IPS-20b (cell line): ENCODE measurements around the gene ATF3.

ENCODE experiments used
- H3K27ac ChIP-seq: one replicate; pipeline ENCODE4 v1.5.1; 2013; ENCODE audit warnings: low read length
- H3K27me3 ChIP-seq: 2 replicates; pipeline ENCODE4 v1.6.1; 2013; ENCODE audit warnings: mild to moderate bottlenecking, low read length, inconsistent platforms; ENCODE audit not compliant: insufficient read depth
- H3K36me3 ChIP-seq: 2 replicates; pipeline ENCODE4 v1.6.1; 2013; ENCODE audit warnings: low read depth, mild to moderate bottlenecking, inconsistent platforms, low read length, moderate library complexity; ENCODE audit not compliant: insufficient read depth
- H3K4me1 ChIP-seq: 2 replicates; pipeline ENCODE4 v1.6.1; 2013; ENCODE audit warnings: mild to moderate bottlenecking, control low read depth, inconsistent platforms, low read length, moderate library complexity; ENCODE audit not compliant: insufficient read depth
- H3K4me3 ChIP-seq: 2 replicates; pipeline ENCODE4 v1.5.1; 2013; ENCODE audit warnings: mild to moderate bottlenecking, low read length, inconsistent platforms
- H3K9ac ChIP-seq: 2 replicates; pipeline ENCODE4 v1.6.1; 2013; ENCODE audit warnings: low read depth, mild to moderate bottlenecking, inconsistent platforms, low read length, moderate library complexity
- H3K9me3 ChIP-seq: 2 replicates; pipeline ENCODE4 v1.6.1; 2013; ENCODE audit warnings: mild to moderate bottlenecking, low read depth, low read length, inconsistent platforms; ENCODE audit not compliant: insufficient read depth

ATF3 gene

DNA sequence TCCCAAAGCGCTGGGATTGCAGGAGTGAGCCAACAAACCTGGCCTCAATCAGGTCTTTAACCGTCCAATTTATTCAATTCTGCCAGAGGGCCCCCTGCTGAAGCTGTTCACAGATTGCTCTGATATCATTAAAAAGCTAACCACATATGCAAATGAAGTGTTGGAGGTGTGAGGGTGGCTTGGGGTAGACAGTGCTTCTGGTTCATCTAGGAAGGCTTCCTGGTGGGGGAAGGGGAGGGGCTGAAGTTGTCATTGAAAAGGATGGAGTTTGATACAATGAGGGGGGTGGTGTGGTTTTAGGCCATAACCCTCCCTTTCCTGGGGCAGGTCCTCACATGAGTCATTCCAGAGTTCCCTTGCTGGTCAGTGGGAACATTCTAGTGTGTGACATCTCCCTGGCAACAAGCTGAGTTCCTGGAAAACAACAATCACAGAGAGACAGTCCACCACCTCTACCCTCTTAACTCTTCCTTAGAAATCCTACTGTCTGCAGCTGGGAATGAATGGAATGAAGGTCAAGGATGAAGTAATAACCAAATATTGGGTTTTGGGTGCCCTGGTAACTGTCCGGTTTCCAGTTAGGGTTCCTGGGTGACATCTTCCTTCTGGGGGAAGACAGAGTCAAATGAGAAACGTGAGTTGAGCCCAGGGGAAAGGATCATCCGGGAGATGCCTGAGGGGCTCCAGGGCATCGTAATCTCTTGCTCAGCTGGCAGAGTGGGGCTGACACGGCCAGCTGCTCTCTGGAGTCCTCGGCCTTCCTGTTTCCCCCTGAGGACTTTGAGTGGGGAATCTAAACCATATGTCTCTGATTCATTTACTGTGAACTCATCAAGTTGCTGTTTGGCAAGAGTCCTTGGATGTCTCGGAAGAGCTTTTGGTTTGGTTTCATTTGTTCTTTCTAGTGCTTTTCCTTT, 58.9 kb downstream of the ATF3 start:
- H3K4me3 ChIP-seq: no peak overlapping the region
- H3K9ac ChIP-seq: no peak overlapping the region
- H3K4me1 ChIP-seq: peaks cover 9% of the 10 kb centered on the region
- no peaks in the 10 kb centered on the region for H3K9me3 ChIP-seq
- no peaks in the 10 kb centered on the region for H3K36me3 ChIP-seq
- peaks cover 12% of the 10 kb centered on the region for H3K27me3 ChIP-seq
- H3K27ac ChIP-seq: no peak overlapping the region

GRCh38 chr1:212668477-212668876, 59.9 kb downstream of the ATF3 start:
- peaks cover 12% of the 10 kb centered on the region for H3K27me3 ChIP-seq
- peaks cover 9% of the 10 kb centered on the region for H3K4me1 ChIP-seq
- no peaks in the 10 kb centered on the region for H3K36me3 ChIP-seq
- no peak overlapping the region for H3K4me3 ChIP-seq
- H3K27ac ChIP-seq: no peak overlapping the region
- no peak overlapping the region for H3K9ac ChIP-seq
- H3K9me3 ChIP-seq: no peaks in the 10 kb centered on the region

DNA sequence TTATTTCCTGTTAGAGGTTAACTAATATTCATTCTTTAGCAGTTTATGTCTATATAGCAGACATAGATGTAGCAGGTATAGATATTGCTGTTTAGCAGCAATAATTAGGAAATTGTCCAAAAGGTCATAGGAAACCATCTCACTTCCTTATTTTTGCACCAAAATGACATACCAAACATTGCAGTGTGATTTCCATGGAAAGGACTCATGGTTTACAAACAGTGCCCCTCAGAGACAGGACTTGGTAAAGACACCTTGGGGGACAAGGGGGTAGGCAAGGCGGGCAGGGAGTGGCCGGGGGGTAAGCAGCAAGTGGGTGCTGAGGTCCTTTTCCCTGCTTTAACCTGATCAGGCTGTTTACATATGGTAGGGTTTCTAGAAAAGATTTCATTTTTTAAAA, 60.5 kb downstream of the ATF3 start:
- no peaks in the 10 kb centered on the region for H3K36me3 ChIP-seq
- H3K4me1 ChIP-seq: peaks cover 9% of the 10 kb centered on the region
- H3K9me3 ChIP-seq: no peaks in the 10 kb centered on the region
- no peak overlapping the region for H3K4me3 ChIP-seq
- no peak overlapping the region for H3K9ac ChIP-seq
- H3K27me3 ChIP-seq: peaks cover 12% of the 10 kb centered on the region
- H3K27ac ChIP-seq: no peak overlapping the region

- peaks cover 9% of the 10 kb centered on the region for H3K4me1 ChIP-seq
- peaks cover 12% of the 10 kb centered on the region for H3K27me3 ChIP-seq
- no peak overlapping the region for H3K9ac ChIP-seq
- H3K36me3 ChIP-seq: no peaks in the 10 kb centered on the region
- H3K4me3 ChIP-seq: no peak overlapping the region
- H3K27ac ChIP-seq: no peak overlapping the region
- no peaks in the 10 kb centered on the region for H3K9me3 ChIP-seq
Observed at GRCh38 chr1:212669600-212669999, 61.0 kb downstream of the ATF3 start.

DNA sequence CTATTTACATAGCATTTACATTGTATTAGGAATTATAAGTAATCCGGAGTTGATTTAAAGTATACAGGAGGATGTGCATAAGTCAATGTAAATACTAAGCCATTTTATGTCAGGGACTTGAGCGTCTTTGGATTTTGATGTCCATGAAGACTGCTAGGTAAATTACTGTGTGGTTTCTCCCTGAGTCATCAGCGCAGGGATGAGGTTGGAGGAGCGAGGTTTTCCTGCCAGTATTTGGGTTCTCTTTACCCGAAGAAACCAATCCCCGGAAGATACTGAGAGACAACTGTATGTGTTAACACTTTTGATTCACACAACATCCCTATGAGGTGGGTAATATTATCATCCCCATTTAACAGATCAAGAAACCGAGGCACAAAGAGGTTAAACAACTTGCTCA, 61.7 kb downstream of the ATF3 start:
- Histone ChIP-seq H3K9me3 (no peaks in the 10 kb centered on the region), H3K27ac (no peak overlapping the region), H3K9ac (no peak overlapping the region), H3K36me3 (no peaks in the 10 kb centered on the region), H3K27me3 (peaks cover 12% of the 10 kb centered on the region), H3K4me1 (peaks cover 9% of the 10 kb centered on the region), H3K4me3 (no peak overlapping the region)
